OCI-LY7 (cell line): ENCODE data around the gene TMEM37. TPM values are rescaled to one million over a fixed set of nuclear protein-coding genes. Genes with fewer than 3 reads are reported as not detected.

Source experiments
- BruUV-seq: library from RNA; stranded (reverse); fragments of 400-500 nt; replicated peaks from 2 replicates; lab custom pipeline; 2021; lab: Mats Ljungman, UMichigan
- CTCF ChIA-PET: fragments of 300-600 bp; sonication (Branson Sonifier 250); formaldehyde crosslinking; loops from one replicate; lab custom pipeline; 2022; ENCODE audit warnings: antibody characterized with exemption; ENCODE audit not compliant: unreplicated experiment; lab: Charles Lee
- POLR2A ChIA-PET: fragments of 300-600 bp; sonication (Branson Sonifier 250); formaldehyde crosslinking; loops from one replicate; lab custom pipeline; 2022; ENCODE audit warnings: antibody characterized with exemption; lab: Charles Lee
- DNase-seq: peaks from one replicate; pipeline ENCODE4 v3.0.0-alpha.2; 2015; ENCODE audit warnings: low spot score
- H2AFZ ChIP-seq: fragments of 200-600 bp; sonication (generic), shearing (Covaris generic); 2 replicates; pipeline ENCODE4 v1.6.1; 2014; ENCODE audit warnings: mild to moderate bottlenecking, antibody characterized with exemption, low read length, moderate library complexity
- H3K27ac ChIP-seq: fragments of 200-600 bp; sonication (generic); 2 replicates; pipeline ENCODE4 v1.5.1; 2014; ENCODE audit warnings: mixed run types, low read depth, mild to moderate bottlenecking, moderate library complexity, low read length, inconsistent platforms; ENCODE audit not compliant: poor library complexity, severe bottlenecking
- H3K36me3 ChIP-seq: fragments of 200-600 bp; sonication (generic); 2 replicates; pipeline ENCODE4 v1.6.1; 2014; ENCODE audit warnings: mild to moderate bottlenecking, antibody characterized with exemption, low read length, moderate library complexity, mixed read lengths; ENCODE audit not compliant: insufficient read depth
- H3K4me1 ChIP-seq: fragments of 200-600 bp; sonication (generic); 2 replicates; pipeline ENCODE4 v1.5.1; 2014; ENCODE audit warnings: mild to moderate bottlenecking, low read length; ENCODE audit not compliant: insufficient read depth, poor library complexity, severe bottlenecking
- H3K4me2 ChIP-seq: fragments of 200-600 bp; sonication (generic); 2 replicates; pipeline ENCODE4 v1.6.1; 2014; ENCODE audit warnings: mild to moderate bottlenecking, low read length
- H3K4me3 ChIP-seq: fragments of 200-600 bp; sonication (generic); 2 replicates; pipeline ENCODE4 v1.5.1; 2014; ENCODE audit warnings: mild to moderate bottlenecking, low read depth, low read length; ENCODE audit not compliant: poor library complexity, severe bottlenecking
- H3K79me2 ChIP-seq: fragments of 200-600 bp; sonication (generic); 2 replicates; pipeline ENCODE4 v1.6.1; 2016; ENCODE audit warnings: low read depth, mild to moderate bottlenecking, low read length, moderate library complexity, mixed read lengths; ENCODE audit not compliant: insufficient read depth
- H3K9me2 ChIP-seq: fragments of 200-600 bp; sonication (generic); 2 replicates; pipeline ENCODE4 v1.6.1; 2016; ENCODE audit warnings: mild to moderate bottlenecking, low read length, mixed read lengths; ENCODE audit not compliant: insufficient read depth
- H3K9me3 ChIP-seq: fragments of 200-600 bp; sonication (generic); 2 replicates; pipeline ENCODE4 v1.6.1; 2014; ENCODE audit warnings: mild to moderate bottlenecking, mixed run types, low read length, mixed read lengths
- H4K20me1 ChIP-seq: fragments of 200-600 bp; sonication (generic); 2 replicates; pipeline ENCODE4 v1.6.1; 2014; ENCODE audit warnings: mild to moderate bottlenecking, antibody characterized with exemption, low read length, moderate library complexity, mixed read lengths; ENCODE audit not compliant: insufficient read depth
- CTCF ChIP-seq: fragments of 200-600 bp; sonication (generic); conservative IDR thresholded peaks from 2 replicates; pipeline ENCODE4 v1.5.1; 2014; ENCODE audit warnings: mild to moderate bottlenecking, antibody characterized with exemption, low read length, moderate library complexity, mixed read lengths
- EZH2phosphoT487 ChIP-seq: fragments of 200-600 bp; sonication (generic); IDR thresholded peaks from 2 replicates; pipeline ENCODE4 v1.6.1; 2018; ENCODE audit warnings: low read depth, borderline replicate concordance, mild to moderate bottlenecking, mixed run types, antibody characterized with exemption, low read length, moderate library complexity, mixed read lengths
- intact Hi-C: fragments of 100-400 bp; cut with micrococcal nuclease; formaldehyde crosslinking; loops from one replicate; pipeline ENCODE4 v1.10.0; 2022; ENCODE audit not compliant: unreplicated experiment
- total RNA-seq, 2 experiments: library from RNA; depleted of rRNA in 1 of 2; stranded (reverse); fragments of >200 nt in 1 of 2; shearing (Covaris generic) in 1 of 2; gene quantifications; 2 replicates each; pipeline ENCODE4 v1.2.3, GENCODE V29; 2014 to 2022

The TMEM37 gene
- total RNA-seq, 2 experiments from 2014 or later = not detected

DNA sequence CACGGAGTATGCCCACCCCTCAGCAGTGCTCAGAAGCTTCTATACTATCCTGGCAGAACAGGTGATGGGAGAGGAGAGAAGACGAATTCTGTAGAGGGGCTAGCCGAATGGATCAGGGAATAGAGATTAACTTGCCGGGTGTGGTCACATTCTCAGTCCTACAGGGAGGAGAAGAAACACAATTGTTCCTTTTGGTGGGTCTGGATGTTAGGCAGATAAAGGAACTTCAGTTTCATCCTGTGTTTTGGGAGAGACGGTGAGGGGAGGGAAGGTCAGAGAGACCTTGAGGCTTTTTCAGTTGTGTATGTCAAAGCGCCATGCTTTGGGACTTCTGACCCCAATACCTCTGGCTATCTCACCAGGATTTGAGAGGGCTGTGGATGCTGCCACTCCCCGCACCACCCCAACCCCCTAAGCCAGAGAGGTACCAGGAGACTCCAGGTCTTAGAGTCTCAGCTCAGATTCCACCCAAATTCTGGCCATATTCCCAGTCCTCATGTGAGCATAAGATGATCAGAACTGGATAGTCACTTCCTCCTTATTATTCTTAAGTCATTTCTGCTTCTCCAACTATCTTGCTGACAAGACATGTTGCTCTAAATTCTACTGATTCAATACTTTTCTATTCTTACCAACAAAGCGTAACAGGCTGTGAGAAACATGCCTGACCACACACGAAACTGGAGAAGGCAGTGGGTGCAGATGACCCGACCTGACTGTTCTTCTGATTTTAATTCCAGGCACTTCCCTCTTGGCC, 2.3 kb upstream of the TMEM37 start:
- no peak for DNase-seq
- Histone ChIP-seq H3K9me3 (no peaks in the 10 kb centered on the region), H3K4me3 (no peak overlapping the region), H2AFZ (no peak overlapping the region), H4K20me1 (no peaks in the 10 kb centered on the region), H3K36me3 (no peaks in the 10 kb centered on the region), H3K4me2 (no peak overlapping the region), H3K9me2 (no peaks in the 10 kb centered on the region), H3K27ac (no peak overlapping the region), H3K79me2 (no peaks in the 10 kb centered on the region), H3K4me1 (peaks cover 17% of the 10 kb centered on the region)
- intact Hi-C loops = no loop called here
- CTCF ChIA-PET = no interaction called here
- TF ChIP-seq CTCF (no peak), EZH2phosphoT487 (no peak)
- POLR2A ChIA-PET = no interaction called here
- BruUV-seq = no TSS peak

DNA sequence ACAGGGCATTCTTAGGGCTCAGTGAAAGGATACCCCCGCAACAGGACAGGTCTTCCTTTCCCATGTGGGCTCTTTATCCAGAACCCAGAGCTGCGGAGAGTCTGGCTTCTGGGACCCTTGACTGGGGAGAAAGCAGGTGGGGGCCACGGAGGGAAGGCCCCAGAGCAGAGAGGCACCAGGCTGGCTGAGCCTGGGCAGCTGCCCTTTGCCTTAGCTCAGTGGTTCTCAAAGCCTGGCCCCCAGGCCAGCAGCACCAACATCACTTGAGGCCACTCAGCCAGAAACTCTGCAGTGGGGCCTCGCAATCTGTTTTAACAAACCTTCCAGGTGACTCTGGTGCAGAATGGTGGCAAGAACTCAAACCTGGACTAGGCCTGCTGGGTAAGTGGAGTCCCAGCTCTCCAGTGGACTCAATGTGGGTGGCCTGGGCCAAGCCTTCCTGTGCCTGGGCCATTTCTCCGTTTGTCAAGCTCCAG, 1.6 kb upstream of the TMEM37 start:
- Histone ChIP-seq H3K27ac (no peak overlapping the region), H3K4me1 (peaks cover 17% of the 10 kb centered on the region), H3K4me3 (no peak overlapping the region), H3K9me3 (no peaks in the 10 kb centered on the region), H3K9me2 (no peaks in the 10 kb centered on the region), H2AFZ (no peak overlapping the region), H4K20me1 (no peaks in the 10 kb centered on the region), H3K4me2 (no peak overlapping the region), H3K79me2 (no peaks in the 10 kb centered on the region), H3K36me3 (no peaks in the 10 kb centered on the region)
- CTCF ChIA-PET = no interaction called here
- BruUV-seq = no TSS peak
- POLR2A ChIA-PET = interaction anchor here (0.6 kb wide), 1 partner anchor 105 kb away, joined by 10 read pairs; no protein-coding TSS in a partner anchor
- intact Hi-C loops = no loop called here
- TF ChIP-seq EZH2phosphoT487 = no peak
- no peak for TF ChIP-seq CTCF
- DNase-seq = no peak
